HFF-Myc (cell line): ENCODE data around the gene AKR1D1.
"Not testable (repeated sequence)": the region's sequence is repeated elsewhere in the genome, so short reads cannot be mapped to it uniquely, and the experiment has no call there.

Source experiments
- DNase-seq: peaks from one replicate; pipeline ENCODE4 v3.0.0-alpha.2; 2011; ENCODE audit warnings: low read depth; ENCODE audit errors: extremely low read depth
- H3K4me3 ChIP-seq: replicated peaks from 2 replicates; pipeline ENCODE4 v1.5.1; 2011; ENCODE audit warnings: low read depth, mild to moderate bottlenecking, control low read depth, low read length
- CTCF ChIP-seq: IDR thresholded peaks from 2 replicates; pipeline ENCODE4 v1.5.1; 2012; ENCODE audit warnings: mild to moderate bottlenecking, low read depth, low read length, control low read depth; ENCODE audit errors: missing control alignments

Gene AKR1D1

DNA sequence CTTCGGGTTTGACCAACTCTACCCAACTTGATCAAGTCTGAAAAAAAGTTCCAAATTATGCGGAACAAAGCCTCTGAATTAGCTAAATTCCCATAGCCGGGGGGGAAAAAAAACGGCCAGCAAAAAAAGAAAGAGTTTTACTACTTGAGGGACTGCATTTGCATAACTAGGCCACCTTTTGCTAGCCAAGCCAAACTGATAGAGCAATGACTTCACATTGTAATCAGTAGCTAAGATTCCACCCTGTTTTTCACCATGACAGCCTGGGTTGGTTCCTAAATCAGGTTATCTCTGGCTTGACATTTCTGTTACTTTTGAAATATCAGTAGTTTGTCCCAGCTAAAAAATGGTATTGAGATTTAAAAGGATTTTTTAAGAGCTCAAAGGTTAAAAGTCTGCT lies 43.0 kb upstream of the AKR1D1 start:
- no peak overlapping the region for H3K4me3 ChIP-seq
- no peak for TF ChIP-seq CTCF
- no peak for DNase-seq

DNA sequence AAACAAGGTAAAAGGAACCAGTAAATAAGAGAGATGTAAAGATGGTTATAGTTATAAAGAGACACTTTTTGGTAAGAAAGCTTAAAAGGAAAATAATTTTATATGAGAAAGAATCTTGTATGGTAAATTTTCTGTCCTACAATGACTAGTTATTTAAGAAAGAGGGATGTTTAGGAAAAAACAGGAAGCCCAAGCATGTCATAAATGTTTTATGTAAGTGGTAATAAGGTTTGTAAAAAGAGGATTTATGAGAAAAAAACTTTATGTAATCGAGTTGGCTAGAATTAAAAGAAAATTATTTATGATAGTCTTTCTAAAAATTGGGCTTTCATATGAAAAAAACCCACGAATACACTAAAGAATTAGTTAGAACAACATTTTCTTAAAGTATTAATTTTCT lies 40.1 kb upstream of the AKR1D1 start:
- H3K4me3 ChIP-seq, result no peak overlapping the region
- no peak for DNase-seq
- TF ChIP-seq CTCF, result no peak

GRCh38 chr7:138040063-138040462 lies 36.2 kb upstream of the AKR1D1 start:
- not testable (repeated sequence) for H3K4me3 ChIP-seq, DNase-seq

GRCh38 chr7:138044897-138045296 lies 31.4 kb upstream of the AKR1D1 start:
- TF ChIP-seq CTCF, result no peak
- no peak for DNase-seq
- H3K4me3 ChIP-seq, result no peak overlapping the region

DNA sequence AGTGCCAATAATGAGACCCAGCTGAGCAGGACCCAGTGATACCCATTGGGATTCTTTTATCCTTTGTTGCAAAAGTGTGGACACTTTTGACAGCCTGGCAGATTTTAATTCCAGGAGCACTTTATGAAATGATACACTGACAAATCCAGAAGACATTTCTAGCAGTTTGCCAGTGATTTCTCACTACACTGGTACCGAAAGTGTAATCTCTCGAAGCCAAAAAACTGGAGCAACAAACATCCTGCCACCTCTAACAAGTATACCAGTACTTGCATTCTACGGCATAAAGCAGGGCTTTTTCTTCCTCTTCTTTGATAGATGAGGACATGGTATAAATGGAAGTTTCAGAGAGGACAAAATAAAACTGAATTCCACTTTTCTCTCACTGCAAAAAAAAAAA lies 28.4 kb upstream of the AKR1D1 start:
- no peak overlapping the region for H3K4me3 ChIP-seq
- no peak for DNase-seq
- TF ChIP-seq CTCF, result no peak

GRCh38 chr7:138049505-138050116 lies 26.6 kb upstream of the AKR1D1 start:
- no peak for TF ChIP-seq CTCF
- no peak overlapping the region for H3K4me3 ChIP-seq
- DNase-seq, result no peak

GRCh38 chr7:138051712-138052247 lies 24.5 kb upstream of the AKR1D1 start:
- not testable (repeated sequence) for H3K4me3 ChIP-seq, DNase-seq

DNA sequence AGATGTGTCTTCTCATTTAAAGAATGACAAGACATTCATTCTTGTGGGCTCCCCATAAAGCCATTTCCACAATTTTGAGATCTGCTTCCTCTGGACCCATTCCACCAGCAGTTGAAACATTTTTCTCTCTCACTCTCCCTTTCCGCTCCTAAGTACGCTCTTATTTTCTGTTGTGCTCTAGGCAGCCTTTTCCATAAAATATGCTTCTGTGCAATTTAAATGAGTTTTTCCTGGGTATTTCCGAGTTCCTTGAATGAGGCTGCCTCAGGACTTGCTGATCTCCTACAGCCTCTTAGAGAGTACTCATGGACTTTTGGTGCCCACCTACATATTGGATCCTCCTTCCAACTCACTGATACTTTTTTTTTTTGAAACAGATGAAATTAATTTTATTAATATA lies 23.6 kb upstream of the AKR1D1 start:
- TF ChIP-seq CTCF, result no peak
- no peak overlapping the region for H3K4me3 ChIP-seq
- no peak for DNase-seq

DNA sequence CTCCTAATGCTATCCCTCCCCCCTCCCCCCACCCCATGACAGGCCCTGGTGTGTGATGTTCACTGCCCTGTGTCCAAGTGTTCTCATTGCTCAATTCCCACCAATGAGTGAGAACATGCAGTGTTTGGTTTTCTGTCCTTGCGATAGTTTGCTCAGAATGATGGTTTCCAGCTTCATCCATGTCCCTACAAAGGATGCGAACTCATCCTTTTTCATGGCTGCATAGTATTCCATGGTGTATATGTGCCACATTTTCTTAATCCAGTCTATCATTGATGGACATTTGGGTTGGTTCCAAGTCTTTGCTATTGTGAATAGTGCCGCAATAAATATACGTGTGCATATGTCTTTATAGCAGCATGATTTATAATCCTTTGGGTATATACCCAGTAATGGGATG lies 20.6 kb upstream of the AKR1D1 start:
- not testable (repeated sequence) for H3K4me3 ChIP-seq, DNase-seq
